Head of caudate nucleus (tissue), 42 donors: Measurements from ENCODE around the gene DAZL.

Experiments used
- DNase-seq, 42 donors: peaks; one replicate each; pipeline versions ENCODE4 v3.0.0 to v3.0.0-alpha.2; 2020 to 2021; ENCODE audit warnings: mixed read lengths in 7 of 42
- intact Hi-C: fragments of 100-400 bp; cut with DNase I; formaldehyde crosslinking; loops from one replicate; pipeline ENCODE4 v1.15.0; 2022

Gene DAZL

DNA sequence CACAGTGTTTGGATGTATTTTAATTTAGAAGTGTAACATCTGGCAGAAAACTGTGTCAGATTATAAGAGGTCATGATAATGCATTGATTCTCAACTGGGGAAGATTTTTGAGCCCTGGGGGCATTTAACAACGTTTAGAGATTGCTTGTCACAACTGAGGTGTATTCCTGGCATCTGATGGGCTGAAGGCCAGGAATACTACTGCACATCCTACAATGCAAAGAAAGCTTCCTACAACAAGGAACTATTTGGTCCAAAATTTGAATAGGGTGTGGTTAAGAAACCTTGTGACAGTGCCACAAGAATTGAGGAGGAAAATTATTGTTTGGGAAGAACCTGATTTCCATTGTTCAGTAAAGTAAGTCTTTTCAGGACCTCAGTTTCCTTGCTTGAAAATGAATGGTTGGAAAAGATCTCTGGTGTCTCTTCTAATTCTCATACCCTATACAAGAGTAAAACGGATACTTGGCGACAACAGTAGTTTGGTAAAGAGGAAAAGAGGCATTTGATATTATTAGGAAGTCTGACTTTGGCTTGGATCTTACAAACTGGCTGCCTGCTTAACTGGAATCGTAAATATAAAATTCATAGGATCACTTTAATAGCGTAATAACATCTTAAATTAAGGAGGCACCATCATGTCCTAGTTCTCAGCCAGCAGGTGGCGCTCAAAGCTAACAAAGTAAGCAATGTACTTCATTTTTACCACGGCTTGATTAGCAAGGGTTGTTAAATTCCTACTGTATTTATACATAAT is 4.3 kb downstream of the DAZL start:
- intact Hi-C loops: loop anchor here (10.0 kb wide), 2 partner anchors 434 to 614 kb away; no protein-coding TSS in a partner anchor
- DNase-seq: peak; percentile 70 to 96 (median 89)

DNA sequence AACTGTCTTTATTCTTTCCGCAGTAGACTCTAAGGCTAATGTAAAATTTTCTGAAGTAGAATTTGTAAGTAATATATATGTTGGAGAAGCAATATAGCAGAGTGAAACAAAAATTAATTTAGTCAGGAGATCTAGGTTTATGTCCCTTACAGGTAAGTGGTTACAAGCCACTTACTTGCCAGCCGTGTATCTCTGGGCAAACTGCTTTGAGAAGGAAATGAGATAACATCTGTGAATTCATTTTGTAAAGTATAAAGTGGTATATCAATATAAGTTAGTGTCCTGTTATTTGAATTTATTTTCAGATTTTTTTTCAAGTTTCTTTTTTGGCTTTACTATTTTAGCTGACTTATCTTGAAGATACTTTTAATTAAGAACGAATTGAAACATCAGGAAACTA is 5.5 kb downstream of the DAZL start:
- DNase-seq: no peak
- intact Hi-C loops: loop anchor here (10.0 kb wide), 3 partner anchors 435 to 635 kb away; no protein-coding TSS in a partner anchor

DNA sequence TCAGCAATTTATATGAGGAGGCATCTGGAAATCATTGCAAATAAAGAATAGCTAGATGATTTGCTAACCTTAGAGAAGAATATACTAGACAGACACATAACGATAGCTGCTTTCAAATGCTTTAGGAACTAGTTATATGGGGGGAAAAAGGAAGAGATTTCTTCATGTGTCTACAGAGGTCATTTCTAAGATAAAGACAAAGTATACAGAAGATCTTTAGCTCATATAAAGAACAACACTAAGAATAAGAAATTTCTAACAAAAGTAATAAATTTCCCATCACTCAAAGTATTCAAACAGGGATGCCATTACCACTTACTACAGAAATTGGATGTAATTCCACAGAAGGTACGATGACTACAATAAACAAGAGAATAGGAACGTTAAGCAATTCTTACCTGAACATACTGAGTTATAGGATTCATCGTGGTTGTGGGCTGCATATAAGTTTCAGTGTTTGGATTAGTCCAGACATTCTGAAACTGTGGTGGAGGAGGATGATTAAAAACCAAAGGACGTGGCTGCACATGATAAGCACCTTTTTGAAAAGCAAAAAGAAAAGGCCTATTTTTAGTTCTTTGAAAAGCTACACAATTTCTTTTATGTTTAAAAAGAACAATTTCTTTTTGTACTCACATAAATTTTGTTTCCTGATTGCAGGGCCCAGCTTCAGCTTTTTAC is 8.7 kb downstream of the DAZL start:
- DNase-seq: no peak

DNA sequence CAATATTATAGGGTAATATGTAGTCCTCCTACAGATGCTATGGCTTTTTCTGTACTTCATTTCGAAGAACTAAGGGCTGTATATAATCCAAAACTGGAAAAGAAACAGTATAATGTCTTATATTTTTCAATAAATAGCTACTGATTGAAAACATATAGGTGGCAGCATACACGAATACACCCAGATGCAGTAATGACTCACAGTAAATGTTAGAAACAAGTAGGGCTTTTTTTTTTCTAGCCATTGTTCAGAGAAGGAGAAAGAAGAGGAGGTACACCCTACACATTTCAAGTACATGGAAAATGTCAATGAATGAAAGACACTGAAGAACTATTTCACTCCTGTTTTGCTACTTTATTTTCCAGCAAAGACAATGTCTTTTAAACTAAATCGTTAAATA is 9.4 kb downstream of the DAZL start:
- no peak for DNase-seq
- intact Hi-C loops: loop anchor here (10.0 kb wide), 1 partner anchor 639 kb away; no protein-coding TSS in a partner anchor

More for the DNA sequence above, 8.7 kb downstream of the DAZL start:
- intact Hi-C loops: loop anchor here (10.0 kb wide), 1 partner anchor 638 kb away; no protein-coding TSS in a partner anchor

DNA sequence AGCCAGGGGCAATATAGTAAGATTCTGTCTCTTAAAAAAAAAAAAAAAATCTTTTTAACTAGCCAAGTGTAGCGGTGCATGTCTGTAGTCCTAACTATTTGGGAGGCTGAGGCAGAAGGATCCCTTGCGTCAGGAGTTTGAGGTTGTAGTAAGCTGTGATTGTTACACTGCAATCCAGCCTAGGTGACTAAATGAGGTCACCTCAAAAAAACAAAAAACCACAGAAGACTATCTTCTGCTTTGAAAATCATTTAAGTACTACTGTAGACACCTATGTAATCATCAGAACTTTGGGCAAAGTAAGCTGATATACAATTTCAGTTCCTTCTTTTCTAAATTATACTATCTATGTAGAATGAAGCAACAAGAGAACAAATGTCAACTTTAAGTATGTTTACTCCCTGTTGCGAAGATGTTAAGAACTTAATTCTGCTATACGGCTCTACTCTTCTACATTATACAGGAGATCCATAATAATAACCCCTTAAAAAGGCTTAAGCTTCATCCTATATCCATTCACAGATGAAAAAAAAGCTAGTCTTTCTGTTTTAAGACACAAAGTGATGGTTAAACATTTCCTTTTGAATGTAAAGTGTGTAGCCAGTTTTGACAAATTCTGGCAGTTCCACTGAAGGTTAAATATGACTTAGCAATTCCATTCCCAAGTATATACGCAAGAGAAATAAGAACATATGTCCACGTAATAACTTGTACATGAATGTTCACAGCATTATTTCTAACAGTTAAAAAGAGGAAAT is 15.2 kb downstream of the DAZL start:
- intact Hi-C loops: loop anchor here (10.0 kb wide), 1 partner anchor 645 kb away; no protein-coding TSS in a partner anchor
- DNase-seq: no peak

DNA sequence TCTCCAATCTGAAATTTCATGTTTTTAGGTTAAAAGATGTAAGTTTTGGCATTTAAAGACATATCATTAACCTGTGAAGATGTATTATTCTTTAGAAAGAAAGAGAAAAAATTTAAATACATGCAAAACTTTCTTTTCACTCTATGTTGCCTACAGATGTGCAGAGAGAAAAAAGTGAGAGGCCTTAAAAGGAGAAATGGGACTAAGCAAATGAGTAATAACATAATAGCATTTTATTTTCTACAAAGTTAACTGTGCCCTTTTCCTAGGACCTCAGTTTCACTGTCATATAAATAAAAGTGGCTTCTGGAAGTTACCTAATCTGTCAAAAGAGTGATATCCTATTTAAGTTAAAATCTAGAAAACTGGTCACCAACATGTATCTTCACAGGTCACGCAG is 16.1 kb downstream of the DAZL start:
- intact Hi-C loops: no loop called here
- DNase-seq: no peak

DNA sequence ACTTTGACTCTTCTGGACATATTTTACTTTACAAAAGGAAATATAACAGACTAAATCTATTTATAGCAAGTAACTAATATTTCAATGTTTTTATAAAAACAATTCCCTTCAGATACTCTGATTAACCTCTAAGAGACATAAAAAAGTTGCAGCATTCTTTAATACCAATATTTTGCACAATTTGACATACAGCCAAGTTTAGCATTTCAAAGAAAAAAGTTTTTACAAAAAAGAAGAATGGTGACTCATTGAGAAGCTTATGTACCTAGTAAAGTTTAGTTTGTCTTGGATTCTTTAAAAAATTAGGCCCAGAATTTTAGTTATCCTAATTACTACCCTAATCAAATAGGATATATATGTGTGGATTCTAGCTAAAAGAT is 17.6 kb downstream of the DAZL start:
- intact Hi-C loops: no loop called here
- no peak for DNase-seq

DNA sequence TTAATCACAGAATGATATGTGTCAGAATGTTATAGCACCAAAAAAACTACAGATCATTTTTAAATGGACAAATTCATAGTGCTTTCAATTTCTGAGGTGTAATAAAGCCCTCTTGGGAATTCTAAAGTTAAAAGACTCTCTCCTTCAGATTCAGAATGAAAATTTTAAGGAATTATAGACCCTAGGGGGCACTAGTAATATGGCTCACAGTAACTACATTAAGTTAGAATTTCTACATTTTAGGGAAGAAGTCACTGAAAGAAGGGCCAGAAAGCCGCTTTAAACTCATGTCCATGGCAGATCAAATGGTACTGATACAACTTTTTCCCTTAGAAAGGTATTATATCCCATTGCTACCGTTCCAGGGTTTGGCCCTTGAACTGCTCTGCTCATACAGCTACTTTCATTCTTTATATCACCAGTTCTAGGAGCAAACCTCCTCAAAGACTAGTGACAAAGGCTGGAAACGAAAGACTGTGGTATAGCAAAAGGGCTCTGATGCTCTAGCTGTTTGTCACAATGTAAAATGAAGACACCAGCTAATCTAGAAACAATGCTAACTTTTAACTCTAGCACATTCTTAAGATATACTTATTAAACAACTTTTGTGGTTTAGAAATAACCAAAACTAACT is 18.1 kb downstream of the DAZL start:
- intact Hi-C loops: no loop called here
- no peak for DNase-seq

DNA sequence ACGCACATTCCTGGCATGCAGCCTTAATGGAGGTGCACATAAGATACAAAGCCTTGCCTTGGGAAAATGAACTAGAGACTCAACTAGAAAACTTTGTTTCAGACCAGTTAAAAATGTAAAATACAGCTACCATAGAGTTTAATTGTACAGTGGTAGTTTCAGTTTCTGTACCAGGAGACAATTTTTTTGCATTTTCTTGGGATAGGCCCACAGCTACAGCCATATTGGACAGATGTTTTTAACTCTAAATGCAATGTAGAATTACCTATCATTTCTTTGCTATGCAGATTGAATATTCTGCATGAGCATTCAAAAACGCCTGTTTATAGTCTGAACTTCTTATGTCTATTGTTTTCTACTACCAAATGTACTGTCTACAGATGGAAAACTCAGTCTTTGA is 20.3 kb downstream of the DAZL start:
- DNase-seq: no peak
- intact Hi-C loops: no loop called here

DNA sequence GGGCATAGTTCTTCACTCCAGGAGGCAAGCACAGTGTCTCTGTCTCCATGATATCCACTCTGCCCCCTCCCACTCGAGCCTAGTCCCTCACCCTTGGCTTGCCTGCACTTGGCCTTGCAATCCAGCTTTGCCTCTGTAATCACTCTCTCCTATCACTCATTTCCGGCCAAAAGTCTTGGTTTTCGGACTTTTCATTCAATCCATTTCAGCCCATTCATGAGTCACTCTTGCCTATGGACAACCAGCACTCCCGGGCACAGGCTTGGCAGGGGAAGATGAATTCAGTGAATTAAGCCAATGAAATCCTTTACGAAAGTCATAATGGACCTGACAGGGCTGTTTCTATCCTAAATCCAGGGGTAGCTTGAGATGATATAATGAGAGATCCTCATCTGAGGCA is 21.7 kb downstream of the DAZL start:
- intact Hi-C loops: no loop called here
- DNase-seq: no peak

DNA sequence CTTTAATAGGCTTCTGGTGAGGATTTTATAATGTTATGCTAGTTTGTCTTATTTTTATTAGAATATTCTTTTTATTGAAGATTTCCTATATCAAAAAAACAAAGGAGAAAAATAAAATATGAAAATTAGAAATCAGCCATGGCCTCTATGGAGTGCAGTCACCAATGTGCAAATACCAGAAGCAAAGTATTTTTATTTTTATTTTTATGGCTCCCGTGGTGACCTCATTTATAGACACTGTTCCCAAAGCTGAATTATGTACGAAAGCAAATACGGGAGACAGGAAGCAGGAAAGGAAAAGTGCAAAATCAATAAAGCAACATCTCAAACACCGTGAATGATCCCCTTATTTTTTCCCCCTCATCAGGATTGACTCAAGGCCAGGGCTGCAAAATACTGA is 35.1 kb downstream of the DAZL start:
- intact Hi-C loops: no loop called here
- DNase-seq: no peak

DNA sequence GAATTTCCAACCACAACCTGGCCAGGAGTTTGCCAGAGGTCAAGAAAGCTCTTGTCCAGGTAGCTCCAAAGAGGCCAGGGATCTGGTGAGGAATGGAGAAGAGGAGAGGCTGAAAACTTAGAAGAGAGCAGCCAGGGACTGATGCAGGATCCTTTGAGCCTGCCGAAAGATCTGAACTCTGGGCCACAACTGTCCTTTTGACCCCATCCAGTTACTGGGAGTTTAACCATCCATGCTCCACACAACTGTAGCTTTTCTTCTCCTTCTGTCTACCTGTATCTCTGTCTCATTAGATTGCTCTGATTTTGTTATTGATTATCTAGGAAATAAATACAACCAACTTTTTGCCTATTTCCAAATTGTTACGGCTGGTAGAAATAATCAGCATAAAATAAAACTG is 36.7 kb downstream of the DAZL start:
- intact Hi-C loops: no loop called here
- DNase-seq: no peak

DNA sequence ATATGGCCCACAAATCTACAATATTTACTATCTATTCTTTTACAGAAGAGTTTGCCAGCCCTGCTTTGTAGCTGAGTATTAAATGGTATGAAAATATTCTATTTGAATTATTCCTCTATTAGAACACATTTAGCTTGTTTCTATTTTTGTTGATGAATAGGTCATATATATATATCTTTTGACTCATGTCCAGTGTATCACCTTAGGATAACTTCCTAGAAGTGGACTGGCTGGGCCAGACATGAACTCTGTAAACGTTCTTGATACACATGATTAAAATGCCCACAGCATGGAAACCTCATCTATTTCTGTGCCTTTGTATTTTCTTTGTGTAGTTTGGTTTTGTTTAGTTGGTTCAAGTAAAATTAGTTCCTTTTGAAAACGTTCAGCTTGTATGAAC is 37.1 kb downstream of the DAZL start:
- intact Hi-C loops: no loop called here
- no peak for DNase-seq

DNA sequence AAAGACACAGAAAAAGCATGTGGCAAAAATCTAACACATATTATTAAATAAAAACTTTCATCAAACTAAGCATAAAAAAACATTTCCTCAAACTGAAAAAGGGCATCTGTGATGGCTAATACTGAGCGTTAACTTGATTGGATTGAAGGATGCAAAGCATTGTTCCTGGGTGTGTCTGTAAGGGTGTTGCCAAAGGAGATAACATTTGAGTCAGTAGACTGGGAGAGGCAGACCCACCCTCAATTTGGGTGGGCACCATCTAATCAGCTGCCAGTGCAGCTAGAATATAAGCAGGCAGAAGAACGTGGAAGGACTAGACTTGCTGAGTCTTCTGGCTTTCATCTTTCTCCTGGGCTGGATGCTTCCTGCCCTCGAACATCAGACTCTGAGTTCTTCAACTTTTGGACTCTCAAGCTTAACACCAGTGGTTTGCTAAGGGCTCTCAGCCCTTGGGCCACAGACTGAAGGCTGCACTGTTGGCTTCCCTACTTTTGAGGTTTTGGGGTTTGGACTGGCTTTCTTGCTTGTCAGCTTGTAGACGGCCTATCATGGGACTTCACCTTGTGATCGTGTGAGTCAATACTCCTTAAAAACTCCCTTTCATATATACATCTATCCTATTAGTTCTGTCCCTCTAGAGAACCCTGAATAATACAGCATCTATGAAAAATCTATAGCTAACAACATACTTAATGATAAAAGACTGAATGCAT is 45.4 kb downstream of the DAZL start:
- DNase-seq: no peak
- intact Hi-C loops: no loop called here

DNA sequence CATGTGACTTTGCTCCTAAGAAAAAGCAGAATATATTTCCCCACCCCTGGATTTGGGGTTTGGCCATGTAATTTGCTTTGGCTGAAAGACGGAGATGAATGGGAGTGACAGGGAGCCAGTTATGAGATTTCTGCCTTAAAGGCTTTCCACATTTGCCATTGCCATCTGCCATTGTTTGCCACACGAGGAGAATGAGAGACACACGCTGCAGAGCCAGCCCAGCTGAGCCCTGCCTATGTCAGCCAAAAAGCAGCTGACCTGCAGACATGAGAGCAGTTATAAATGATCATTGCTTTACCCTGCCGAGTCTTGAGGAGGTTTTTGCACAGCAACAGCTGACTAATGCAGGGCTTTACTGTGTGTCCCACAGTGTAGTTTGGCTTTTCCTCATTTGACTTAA is 51.1 kb downstream of the DAZL start:
- intact Hi-C loops: loop anchor here (5.0 kb wide), 1 partner anchor 267 kb away; no protein-coding TSS in a partner anchor
- DNase-seq: no peak

DNA sequence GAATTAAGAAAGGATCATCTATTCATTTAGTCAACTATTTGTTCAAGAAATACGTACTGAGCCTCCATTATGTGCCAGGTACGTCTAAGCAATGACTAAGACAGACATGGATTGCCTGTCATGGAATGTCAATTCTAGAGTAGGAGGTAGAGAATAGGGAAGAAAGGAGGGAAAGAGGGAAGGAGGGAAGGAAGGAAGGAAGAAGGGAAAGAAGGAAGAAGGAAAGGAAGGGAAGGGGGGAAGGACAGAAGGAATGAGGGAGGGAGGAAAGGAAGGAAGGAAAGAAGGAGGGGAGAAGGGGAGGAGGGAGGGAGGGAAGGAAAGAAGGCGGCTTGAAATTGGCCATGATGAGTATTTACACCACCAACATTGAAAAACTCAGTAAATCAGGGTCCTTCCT is 52.5 kb downstream of the DAZL start:
- intact Hi-C loops: loop anchor here (5.0 kb wide), 1 partner anchor 265 kb away; no protein-coding TSS in a partner anchor
- DNase-seq: no peak

DNA sequence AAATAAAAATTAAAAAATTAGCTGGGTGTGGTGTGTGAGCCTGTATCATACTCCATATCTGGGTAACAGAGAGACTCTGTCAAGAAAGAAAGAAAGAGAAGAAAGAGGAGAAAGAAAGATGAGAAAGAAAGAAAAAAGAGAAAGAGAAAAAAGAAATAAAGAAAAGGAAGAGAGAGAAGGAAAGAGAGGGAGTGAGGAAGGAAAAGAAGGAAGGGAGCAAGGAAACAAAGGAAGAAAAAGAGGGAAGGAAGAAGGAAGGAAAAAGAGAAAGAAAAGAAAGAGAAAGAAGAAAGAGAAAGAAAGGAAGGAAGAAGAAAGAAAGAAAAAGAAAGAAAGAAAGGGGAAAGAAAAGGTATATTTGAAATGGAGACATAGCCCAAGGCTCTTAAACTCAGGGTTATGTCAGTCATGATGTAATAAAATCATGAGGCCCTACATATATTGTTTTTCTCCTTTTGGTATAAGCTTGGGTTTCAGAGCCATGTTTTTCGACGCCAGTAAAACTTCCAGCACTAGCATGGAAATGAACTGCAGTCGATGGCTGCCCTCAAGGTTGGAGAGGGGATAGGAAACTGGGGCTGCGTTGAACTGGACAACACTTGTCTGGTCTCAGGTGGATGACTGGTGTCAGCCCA is 53.8 kb downstream of the DAZL start:
- DNase-seq: no peak
- intact Hi-C loops: loop anchor here (5.0 kb wide), 1 partner anchor 264 kb away; no protein-coding TSS in a partner anchor
